Measurements from ENCODE around the gene PRKAG2.

DNA sequence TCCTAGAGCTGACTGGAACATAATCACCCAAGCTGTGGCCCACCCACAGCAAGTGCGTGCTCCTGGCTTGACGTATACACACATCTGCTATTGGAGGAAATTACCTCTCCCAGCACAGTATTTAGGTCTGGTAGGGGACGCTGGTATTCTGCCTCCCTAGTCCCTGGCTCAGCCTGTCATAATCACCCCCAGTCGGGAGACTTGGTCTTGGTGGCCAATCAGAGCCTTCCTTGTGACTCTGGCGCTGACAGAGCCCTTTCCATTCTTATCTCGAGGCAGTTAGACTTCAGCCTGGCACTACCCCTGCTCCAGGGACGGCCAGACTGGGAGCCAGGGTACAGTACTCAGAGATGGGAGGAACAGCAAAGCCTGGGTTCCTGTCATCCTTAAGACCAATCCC lies 14.3 kb upstream of the PRKAG2 start:
- TF ChIP-seq, protein P1, sequence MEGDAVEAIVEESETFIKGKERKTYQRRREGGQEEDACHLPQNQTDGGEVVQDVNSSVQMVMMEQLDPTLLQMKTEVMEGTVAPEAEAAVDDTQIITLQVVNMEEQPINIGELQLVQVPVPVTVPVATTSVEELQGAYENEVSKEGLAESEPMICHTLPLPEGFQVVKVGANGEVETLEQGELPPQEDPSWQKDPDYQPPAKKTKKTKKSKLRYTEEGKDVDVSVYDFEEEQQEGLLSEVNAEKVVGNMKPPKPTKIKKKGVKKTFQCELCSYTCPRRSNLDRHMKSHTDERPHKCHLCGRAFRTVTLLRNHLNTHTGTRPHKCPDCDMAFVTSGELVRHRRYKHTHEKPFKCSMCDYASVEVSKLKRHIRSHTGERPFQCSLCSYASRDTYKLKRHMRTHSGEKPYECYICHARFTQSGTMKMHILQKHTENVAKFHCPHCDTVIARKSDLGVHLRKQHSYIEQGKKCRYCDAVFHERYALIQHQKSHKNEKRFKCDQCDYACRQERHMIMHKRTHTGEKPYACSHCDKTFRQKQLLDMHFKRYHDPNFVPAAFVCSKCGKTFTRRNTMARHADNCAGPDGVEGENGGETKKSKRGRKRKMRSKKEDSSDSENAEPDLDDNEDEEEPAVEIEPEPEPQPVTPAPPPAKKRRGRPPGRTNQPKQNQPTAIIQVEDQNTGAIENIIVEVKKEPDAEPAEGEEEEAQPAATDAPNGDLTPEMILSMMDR (conservative IDR thresholded peaks at IDR 0.05; ENCODE audit: low read length): no peak
- TF ChIP-seq EZH2phosphoT487 (IDR thresholded peaks at IDR 0.05; ENCODE audit: borderline replicate concordance): no peak
